Ramos (cell line): ENCODE results near the gene SMARCD2.

ENCODE experiments used
- in situ Hi-C: fragments of 300-500 bp; cut with MboI; formaldehyde crosslinking; loops from one replicate; pipeline ENCODE4 v1.14.3; 2022; ENCODE audit warnings: low sequenced_read_pairs; ENCODE audit not compliant: unreplicated experiment

SMARCD2 gene

DNA sequence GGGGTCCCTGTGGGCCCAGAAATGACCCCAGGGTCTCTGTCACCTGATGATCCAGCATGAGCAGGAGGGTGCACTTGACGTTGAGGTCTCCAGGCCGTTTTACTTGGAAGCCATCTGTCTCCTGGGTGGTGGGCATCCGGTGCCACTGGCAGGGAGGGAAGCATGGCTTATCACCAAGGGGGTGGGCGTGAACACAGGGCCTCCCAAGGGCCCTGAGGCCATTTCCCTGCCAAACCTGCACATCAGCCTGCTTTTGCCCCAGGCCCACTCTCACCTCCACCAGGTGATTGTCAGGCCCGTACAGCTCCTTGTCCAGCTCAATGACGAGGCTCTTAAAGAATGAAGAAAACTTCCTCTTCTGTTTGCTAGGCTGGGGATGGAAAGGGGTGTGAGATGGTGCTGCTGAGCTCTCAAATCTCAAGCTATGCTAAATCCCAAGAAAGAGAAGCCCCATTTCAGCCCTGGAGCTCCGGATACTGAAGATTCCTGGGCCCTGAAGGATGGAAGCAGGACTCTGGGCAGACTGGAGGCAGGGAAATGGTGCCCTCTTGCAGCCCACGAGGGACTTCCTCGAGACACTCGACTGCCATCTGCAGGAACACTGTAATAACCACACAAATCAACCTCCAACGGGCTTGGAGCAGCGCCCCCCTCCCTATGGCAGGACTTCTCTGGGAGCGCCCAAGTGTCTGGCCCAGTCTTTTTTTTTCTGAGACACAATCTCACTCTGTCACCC, 7.9 kb downstream of the SMARCD2 start:
- in situ Hi-C loops: no loop called here

DNA sequence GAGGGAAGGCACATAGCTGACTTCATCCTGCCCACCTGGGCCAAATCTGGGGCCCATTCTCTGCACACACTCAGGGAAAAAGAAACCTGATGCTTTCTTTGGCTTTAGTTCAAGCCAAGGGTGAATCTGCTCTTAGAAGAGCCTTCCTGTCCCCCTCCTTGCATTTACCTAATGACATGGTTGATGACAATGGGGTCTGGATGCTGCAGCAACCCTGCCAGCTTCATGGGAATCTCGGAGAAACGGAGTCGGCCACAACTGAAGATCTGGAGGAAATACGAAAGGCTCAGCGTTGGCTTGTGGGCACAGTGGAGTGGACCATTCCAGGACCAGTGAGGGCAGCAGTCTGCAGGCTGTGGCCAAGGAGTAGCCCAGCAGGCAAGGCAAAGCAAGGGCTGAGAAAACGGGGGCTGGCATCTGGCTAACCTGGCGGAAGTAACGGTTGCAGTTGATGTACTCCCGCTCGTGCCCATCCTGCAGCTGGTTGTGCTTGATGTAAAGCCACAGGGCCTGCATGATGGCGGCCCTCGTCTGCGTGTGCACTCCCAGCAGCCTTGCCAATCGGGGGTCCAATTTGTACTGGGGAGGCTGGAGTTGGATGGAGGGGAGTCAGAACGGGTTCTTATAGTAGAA, 8.6 kb downstream of the SMARCD2 start:
- in situ Hi-C loops: no loop called here

DNA sequence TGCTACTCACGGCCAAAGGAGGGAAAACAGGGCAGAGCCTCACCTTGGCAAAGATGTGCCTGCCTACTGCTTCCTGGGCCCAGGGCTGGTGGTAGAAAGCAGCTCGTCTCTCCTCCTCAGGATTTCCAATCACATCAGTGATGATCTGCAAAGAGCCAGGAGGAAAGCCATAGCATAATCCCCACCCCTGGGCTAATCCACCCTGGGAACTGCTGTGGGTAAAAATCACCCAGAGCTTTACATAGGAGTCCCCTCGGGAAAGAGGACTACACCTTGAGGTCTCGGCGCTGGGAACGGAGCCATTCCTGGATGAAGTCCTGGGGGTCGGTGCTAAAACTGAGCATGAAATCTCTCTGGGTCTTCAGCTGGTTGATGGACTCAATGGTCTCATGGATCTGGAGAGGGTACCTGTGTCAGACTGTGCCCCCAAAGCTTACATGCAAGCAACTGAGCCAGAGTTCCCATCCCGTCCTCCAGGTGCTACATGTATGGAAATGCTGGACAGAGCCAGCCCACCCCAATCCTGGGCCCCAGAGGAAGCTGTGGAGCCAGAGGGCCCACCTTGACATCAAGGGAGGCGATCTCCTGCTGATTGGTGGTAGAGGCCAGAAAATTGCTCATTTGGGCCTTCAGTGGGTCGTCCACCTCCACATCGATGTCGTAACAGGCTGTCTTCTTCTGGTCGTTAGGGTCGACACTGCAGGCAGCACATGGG, 9.3 kb downstream of the SMARCD2 start:
- in situ Hi-C loops: no loop called here

DNA sequence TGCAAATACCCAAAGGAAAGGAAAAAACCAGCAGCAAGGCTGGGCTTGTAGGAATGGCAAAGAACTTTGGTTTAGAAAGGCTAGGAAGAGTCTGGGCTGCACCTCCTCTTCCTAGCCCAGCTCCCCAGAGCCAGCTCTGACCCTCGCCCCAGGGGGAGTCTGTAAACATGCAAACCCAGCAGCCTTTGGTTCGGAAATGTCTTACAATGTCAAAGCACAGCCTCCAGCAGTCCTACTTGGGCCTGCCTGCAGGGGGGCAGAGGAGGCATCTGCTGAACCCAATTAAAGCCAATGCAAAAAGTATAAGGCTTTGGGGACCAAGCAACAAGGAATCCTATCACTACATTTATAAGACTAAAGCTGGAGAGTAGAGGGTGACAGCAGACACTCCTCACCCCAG, 10.0 kb downstream of the SMARCD2 start:
- in situ Hi-C loops: no loop called here

- in situ Hi-C loops: no loop called here
Measured at GRCh38 chr17:63832014-63832413, 10.5 kb downstream of the SMARCD2 start.

- in situ Hi-C loops: no loop called here
Measured at GRCh38 chr17:63831505-63831904, 11.0 kb downstream of the SMARCD2 start.

- in situ Hi-C loops: no loop called here
Measured at GRCh38 chr17:63830904-63831491, 11.5 kb downstream of the SMARCD2 start.

GRCh38 chr17:63830278-63830677, 12.2 kb downstream of the SMARCD2 start:
- in situ Hi-C loops: no loop called here

DNA sequence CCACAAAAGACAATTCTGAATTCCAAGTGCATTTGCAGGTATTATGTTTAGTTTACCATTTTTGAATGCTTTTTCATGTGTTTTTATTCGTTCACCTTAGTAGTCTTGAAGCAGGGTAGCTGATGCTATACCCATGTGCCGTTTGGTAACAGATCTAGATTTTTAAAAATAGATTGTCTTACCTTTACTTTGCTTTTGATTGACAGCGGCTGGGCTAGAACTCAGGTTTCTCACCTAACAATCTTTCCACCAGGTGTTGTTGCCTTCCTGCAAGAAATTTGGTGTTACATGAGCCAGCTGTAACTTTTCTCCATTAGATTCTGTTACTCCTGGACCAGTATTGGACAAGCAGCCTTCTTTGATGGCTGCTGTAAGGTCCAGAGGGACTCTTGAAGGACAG, 13.5 kb downstream of the SMARCD2 start:
- in situ Hi-C loops: no loop called here

DNA sequence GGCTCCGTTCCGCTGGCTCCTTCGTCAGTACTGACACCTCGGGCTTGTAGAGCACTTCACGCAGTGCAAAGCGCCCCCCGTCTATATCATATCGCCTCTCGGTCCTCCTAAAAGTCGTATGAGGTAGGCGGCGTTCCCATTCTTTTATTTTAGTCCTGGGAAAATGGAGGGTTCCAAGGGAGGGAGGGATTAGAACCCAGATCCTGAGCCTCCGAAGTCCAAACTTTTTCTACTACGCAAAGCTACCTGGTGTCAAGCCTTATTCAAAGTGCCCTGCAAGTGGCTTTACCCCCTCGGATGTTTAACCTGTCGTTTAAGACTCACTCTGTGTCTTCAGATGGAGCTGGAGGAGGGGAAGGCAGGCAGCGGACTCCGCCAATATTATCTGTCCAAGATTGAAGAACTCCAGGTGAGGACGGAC, 14.7 kb downstream of the SMARCD2 start:
- in situ Hi-C loops: no loop called here

GRCh38 chr17:63827002-63827800, 15.3 kb downstream of the SMARCD2 start, which contains the start of the genes FTSJ3 and PSMC5:
Gene FTSJ3, minus strand, starts transcription at chr17:63827663. Its CDS starts 761 bp downstream, at chr17:63826902.
Gene PSMC5, plus strand, starts transcription at chr17:63827431. Its CDS starts 60 bp downstream, at chr17:63827491.
- in situ Hi-C loops: no loop called here

GRCh38 chr17:63826468-63827001, 15.9 kb downstream of the SMARCD2 start:
- in situ Hi-C loops: no loop called here

GRCh38 chr17:63824362-63824761, 18.1 kb downstream of the SMARCD2 start:
- in situ Hi-C loops: no loop called here

DNA sequence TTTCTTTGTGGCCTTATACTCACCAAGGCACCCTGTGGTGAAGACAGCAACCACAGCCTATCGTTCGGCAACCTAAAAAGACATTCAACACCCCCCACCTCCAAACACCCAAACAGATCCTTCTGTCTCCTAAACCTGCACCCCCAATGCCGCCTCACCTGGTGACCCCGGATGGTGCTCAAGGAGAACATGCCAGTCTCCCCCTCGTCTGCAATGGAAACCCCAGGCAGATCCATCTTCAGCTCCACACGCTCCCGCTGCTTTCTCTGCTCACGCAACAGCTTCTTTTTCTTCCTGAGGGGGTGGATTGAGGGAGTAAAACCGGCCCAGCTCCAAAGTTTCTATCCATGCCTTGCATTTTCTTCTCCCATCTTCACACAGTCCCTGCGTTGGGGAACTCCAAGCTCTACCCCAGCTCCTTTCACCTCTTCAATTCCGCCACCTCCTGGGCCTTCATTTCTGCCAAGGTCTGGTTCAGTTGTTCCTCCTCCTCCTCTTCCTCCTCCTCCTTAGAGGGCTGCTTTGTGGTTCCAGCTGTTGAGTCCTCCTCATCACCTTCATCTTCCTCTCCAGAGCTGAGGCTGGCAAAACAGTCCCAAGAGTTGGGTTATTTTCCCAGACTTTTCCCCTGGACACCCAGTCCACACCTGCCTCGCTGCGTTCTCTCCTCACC, 18.7 kb downstream of the SMARCD2 start:
- in situ Hi-C loops: no loop called here

GRCh38 chr17:63822537-63822936, 19.9 kb downstream of the SMARCD2 start:
- in situ Hi-C loops: no loop called here

- in situ Hi-C loops: no loop called here
Measured at GRCh38 chr17:63821804-63822203, 20.7 kb downstream of the SMARCD2 start.

DNA sequence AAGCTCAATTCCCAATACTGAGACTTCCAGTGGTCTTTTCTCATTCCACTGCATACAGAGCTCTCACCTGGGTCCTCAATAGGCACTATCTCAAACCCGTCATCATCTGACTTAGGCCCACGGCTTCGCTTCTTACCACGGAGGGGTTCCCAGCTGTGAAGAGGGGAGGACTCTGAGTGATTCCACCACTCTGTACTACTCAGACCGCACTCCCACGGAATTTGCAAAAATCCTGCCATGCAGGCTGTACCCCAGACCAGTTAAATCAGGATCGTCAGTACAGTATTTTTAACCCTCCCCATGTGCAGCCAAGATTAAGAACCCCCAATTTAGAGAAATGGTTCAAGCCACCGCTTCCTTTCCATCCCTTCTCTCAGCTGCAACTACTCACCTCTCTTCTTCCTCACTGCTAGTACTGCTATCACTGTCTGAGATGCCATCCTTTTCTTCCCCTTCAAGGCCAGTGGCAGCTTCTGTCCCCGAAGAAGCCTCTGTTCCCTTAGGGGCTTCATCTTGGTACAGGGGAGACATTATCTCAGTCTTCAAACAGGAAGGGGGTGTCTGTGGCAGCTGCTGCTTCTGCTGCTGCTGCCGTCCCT, 21.4 kb downstream of the SMARCD2 start:
- in situ Hi-C loops: no loop called here

- in situ Hi-C loops: no loop called here
Measured at GRCh38 chr17:63819585-63820537, 22.6 kb downstream of the SMARCD2 start.
